Astrocyte of the cerebellum (primary cell): Measurements from ENCODE around the gene PKN1.
"Not testable (repeated sequence)": the region's sequence is repeated elsewhere in the genome, so short reads cannot be mapped to it uniquely, and the experiment has no call there.

Experiments
- DNase-seq: peaks from one replicate; pipeline ENCODE4 v3.0.0-alpha.2; 2011; ENCODE audit warnings: low read depth
- H3K4me3 ChIP-seq: 2 replicates; pipeline ENCODE4 v1.5.1; 2011; ENCODE audit warnings: mild to moderate bottlenecking, low read depth, low read length, moderate library complexity
- in situ Hi-C: cut with HindIII; loops from 2 replicates; pipeline ENCODE4 v1.10.0; 2017; ENCODE audit warnings: low sequenced_read_pairs
- TF ChIP-seq, protein P1 (sequence below): IDR thresholded peaks from 2 replicates; pipeline ENCODE4 v1.5.1; 2012; ENCODE audit warnings: low read length, low read depth, moderate library complexity, mild to moderate bottlenecking; ENCODE audit errors: missing control alignments

The PKN1 gene

DNA sequence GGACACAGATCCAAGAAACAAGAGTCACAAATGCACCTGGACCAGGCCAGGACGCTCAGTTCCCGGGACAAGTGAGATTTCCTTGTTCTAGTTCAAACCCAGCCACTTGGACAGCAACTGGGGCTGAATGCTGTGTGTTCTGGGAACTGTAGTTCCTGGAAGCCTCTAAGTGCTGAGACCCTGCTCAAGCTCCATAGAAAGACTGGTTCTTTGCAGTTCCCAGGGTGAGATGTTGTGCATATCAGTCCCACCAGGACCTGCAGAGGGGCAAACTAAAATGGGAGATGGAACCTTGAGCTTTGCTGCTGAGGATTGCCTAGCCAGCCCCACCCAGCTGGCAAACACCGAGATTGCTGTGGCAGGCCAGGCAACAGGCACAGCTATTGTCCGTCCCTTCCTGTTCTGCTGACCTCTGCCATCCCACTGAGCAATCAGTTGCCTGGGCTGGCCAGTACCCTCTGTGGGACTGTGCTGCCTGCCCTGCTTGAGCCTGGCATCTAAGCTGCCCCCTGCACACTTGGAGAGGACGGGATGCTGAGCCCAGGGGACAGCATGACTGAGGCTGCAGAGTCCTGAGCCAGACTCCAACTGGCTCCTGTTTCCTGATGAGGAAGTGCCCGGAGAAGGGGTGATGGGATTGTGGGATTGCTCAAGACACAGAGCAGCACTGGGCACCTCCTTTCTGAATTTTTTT lies 64.3 kb downstream of the PKN1 start:
- no peak for DNase-seq
- no peak overlapping the region for H3K4me3 ChIP-seq
- in situ Hi-C loops: no loop called here
- TF ChIP-seq, protein P1, sequence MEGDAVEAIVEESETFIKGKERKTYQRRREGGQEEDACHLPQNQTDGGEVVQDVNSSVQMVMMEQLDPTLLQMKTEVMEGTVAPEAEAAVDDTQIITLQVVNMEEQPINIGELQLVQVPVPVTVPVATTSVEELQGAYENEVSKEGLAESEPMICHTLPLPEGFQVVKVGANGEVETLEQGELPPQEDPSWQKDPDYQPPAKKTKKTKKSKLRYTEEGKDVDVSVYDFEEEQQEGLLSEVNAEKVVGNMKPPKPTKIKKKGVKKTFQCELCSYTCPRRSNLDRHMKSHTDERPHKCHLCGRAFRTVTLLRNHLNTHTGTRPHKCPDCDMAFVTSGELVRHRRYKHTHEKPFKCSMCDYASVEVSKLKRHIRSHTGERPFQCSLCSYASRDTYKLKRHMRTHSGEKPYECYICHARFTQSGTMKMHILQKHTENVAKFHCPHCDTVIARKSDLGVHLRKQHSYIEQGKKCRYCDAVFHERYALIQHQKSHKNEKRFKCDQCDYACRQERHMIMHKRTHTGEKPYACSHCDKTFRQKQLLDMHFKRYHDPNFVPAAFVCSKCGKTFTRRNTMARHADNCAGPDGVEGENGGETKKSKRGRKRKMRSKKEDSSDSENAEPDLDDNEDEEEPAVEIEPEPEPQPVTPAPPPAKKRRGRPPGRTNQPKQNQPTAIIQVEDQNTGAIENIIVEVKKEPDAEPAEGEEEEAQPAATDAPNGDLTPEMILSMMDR: no peak

DNA sequence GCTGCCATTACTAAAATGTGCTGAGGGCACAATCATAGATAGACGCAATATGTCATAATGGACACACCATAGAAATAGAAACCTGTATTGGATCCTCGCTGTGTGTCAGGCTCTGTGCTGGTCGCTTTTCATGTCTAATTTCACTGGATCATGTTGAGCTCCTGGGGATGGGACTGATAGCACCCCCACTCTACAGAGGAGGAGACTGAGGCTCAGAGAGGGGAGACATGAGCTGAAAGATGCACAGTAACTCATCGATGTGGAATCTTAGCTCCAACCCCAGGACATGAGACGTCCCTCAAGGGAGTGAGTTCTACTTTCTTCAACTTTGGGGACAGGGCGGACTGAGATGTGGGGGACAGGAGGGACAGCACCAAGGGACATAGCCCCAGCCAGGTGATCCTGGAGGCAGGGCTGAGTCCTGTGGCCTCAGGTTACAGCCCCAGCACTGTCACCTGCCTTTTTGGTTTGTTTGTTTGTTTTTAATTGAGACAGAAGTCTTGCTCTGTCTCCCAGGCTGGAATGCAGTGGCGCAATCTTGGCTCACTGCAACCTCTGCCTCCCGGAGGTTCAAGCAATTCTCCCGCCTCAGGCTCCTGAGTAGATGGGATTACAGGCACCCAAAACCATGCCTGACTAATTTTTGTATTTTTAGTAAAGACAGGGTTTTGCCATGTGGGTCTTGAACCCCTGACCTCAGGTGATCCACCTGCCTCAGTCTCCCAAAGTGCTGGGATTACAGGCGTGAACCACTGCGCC lies 69.4 kb downstream of the PKN1 start:
- no peak overlapping the region for H3K4me3 ChIP-seq
- in situ Hi-C loops: loop anchor here (25.0 kb wide), 1 partner anchor 90 kb away; the partner anchor contains the start of gene DDX39A
- TF ChIP-seq, protein P1: no peak
- DNase-seq: no peak

DNA sequence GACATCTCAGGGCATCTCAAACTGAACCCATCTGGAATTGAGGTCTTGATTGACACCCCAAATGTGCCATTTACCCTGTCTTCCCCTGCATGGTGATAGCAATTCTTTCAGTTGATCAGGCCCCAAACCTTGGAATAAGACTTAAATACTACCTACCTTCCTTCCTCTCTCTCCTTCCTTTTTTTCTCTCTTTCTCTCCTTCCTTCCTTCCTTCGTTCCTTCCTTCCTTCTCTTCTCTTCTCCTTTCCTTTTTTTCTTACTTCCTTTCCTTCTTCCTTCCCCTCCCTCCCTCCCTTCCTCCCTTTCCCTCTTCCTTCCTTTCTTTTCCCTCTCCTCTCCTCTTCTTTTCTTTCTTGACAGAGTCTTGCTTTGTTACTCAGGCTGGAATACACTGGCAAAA lies 70.2 kb downstream of the PKN1 start:
- no peak for DNase-seq
- TF ChIP-seq, protein P1: no peak
- no peak overlapping the region for H3K4me3 ChIP-seq
- in situ Hi-C loops: loop anchor here (25.0 kb wide), 1 partner anchor 91 kb away; the partner anchor contains the start of gene DDX39A

DNA sequence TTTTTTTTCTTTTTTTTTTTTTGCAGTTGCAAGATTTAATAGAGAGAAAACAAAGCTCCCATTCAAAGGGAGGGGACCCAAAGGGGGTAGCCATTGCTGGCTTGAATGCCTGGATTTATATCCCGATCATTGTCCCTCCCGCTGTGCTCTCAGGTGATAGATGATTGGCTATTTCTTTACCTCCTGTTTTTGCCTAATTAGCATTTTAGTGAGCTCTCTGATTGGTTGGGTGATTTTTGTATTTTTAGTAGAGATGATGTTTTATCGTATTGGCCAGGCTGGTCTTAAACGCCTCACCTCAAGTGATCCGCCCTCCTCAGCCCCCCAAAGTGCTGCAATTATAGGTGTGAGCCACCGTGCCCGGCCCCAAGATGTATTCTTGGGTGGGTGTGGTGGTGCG lies 71.5 kb downstream of the PKN1 start:
- in situ Hi-C loops: loop anchor here (25.0 kb wide), 1 partner anchor 92 kb away; the partner anchor contains the start of gene DDX39A
- not testable (repeated sequence) for DNase-seq, H3K4me3 ChIP-seq

DNA sequence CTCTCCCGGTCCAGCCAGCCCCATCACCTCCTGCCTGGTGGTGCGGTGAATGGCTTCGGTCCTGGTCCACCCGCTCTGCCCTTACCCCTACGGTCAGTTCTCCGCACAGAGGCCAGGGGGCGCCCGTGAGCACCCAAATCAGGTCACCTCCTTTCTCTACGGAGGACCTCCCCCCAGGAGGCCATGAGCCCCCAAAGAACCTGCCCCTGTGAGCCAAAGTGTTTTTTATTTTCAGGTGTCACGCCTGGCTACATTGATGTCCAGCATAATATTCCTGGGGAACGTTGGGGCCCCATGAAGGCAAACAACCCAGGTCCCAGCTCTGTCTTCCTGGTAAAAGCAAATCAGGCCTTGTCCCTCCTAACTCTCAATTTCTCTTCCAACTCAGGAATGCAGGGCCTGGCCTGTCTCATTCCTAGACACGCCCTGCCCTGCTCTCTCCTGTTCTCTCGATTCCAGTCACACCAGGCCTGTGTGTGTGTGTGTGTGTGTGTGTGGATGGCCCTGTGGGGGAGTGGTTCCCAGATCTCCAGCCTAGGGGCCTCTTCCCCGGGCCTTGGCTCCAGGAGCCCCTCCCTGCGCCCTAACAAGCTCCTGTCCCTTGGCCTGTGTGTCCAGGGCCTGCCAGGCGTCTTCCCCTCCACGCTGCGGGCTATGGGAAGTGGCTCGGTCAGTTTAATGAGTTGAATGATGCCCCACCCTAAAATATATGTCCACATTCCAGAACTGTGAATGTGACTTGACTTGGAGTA lies 72.6 kb downstream of the PKN1 start:
- TF ChIP-seq, protein P1: peak; percentile 70
- DNase-seq: no peak
- H3K4me3 ChIP-seq: no peak overlapping the region
- in situ Hi-C loops: loop anchor here (25.0 kb wide), 1 partner anchor 93 kb away; the partner anchor contains the start of gene DDX39A

DNA sequence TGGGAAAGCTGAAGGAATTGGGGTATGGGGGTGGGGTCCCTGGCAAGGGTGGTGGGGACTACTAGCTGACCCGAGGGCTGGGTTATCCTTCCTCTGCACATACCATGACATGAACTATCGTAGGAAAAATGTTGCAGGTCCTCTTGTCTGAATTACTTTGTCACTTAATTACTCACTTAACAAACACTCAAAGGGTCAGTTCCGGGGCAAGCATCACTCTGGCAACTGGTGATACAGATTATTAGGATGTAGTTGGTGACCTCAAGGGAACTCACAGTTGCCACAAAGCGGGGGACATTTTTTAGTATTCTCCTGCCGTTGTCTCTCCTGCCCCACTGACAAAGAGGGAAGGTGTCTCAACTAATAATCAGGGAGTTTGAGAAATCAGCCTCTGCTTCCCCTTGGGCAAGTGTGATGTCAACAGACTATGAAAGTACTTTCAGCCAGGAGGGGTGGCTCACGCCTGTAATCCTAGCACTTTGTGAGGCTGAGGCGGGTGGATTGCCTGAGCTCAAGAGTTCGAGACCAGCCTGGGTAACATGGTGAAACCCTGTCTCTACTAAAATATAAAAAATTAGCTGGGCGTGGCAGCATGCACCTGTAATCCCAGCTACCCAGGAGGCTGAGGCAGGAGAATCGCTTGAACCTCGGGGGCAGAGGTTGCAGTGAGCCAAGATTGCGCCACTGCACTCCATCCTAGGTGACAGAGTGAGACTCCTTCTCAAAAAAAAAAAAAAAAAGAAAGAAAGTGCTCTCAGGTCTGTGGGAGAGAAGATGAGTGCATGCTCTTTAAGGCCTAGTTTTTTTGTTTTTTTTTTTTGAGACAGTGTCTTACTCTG lies 74.8 kb downstream of the PKN1 start:
- no peak overlapping the region for H3K4me3 ChIP-seq
- TF ChIP-seq, protein P1: no peak
- in situ Hi-C loops: loop anchor here (25.0 kb wide), 1 partner anchor 96 kb away; the partner anchor contains the start of gene DDX39A
- no peak for DNase-seq
